ENCODE data around the gene SLAMF1.

SLAMF1 gene

DNA sequence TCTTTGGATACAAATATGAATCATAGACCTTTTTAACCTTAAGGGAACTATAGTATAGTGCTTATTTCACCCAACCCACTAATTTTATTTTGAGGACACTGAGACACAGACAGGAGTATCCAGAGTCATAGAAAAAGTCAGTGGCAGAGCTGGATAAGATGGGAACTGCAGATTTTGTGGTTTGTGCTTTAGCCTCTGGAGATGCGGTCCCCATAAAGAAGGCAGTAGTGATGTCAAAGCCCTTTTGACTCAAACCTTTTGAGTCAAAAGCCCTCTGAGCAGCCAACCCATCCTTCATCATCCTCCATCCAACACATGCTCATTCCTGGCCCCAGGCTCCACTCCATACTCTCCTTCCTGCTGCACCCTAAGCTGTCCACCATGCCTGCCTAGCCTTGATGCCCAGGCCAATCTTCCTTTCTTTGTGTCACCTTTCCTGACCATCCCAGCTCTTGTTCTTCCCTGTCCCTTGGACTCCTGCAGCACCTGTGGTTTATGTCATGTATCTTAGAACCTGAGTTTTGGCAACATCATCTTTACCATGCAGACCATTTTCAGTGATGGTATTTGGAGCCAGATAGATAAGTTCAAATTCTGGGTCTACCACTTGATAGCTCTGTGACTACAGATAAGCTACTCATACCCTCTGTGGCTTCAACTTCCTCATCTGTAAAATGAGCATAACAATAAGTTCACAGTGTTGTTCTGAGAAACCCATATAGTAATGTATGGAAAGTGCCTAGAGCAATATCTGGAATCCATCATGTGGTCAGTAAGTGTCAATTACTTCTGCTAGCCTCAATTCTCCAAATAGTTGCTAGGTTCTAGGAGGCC, 20.1 kb downstream of the SLAMF1 start:
- no peaks in the 10 kb centered on the region for H3K4me1 ChIP-seq (ENCODE audit: control insufficient read depth, insufficient read depth, low read length)
- no peaks in the 10 kb centered on the region for H3K9me3 ChIP-seq (ENCODE audit: control insufficient read depth, insufficient read depth, low read length)
- H3K27me3 ChIP-seq (ENCODE audit: control insufficient read depth, insufficient read depth, low read length): no peaks in the 10 kb centered on the region
- H3K4me3 ChIP-seq (ENCODE audit: low read depth, low read length): no peak overlapping the region
- H3K9ac ChIP-seq (ENCODE audit: low read depth, low read length): no peak overlapping the region
- no peaks in the 10 kb centered on the region for H3K36me3 ChIP-seq (ENCODE audit: control insufficient read depth, insufficient read depth, low read length)

DNA sequence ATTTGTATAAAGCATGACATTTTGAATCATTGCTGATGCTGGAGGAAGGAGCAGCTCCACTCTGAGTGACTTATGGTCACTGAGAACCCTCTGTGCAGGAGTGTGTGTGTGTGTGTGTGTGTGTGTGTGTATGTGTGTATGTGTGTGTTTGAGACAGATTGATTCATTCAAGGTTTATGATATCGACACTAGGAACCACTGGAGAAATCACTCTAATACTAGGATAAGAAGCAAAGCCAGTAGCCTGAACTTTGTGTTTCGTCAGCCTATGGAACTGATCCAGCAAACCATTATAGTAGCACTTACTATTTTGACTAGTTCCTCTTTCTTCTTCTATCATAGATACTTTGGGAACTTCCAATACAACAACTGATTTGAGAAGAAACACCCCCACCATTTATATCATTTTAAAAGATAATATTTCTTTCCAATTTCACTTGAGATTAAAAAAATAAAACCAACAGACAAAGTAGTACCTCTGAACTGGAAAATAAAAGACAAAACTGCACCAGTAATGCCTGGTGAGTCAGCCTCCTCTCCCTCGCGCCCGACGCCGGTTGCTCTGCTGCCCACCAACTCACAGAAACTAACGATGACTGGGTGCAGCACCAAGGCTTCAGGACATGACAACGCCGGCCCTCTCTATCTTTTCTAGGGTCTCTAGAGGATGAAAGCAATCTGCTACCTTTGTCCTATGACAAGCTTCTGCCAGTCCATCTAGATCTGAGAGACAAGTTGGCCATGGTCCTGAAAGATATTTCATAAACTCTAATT, 20.9 kb downstream of the SLAMF1 start:
- Histone ChIP-seq H3K4me3 (ENCODE audit: low read depth, low read length) (no peak overlapping the region), H3K27me3 (ENCODE audit: control insufficient read depth, insufficient read depth, low read length) (no peaks in the 10 kb centered on the region), H3K9ac (ENCODE audit: low read depth, low read length) (no peak overlapping the region), H3K4me1 (ENCODE audit: control insufficient read depth, insufficient read depth, low read length) (no peaks in the 10 kb centered on the region), H3K9me3 (ENCODE audit: control insufficient read depth, insufficient read depth, low read length) (no peaks in the 10 kb centered on the region), H3K36me3 (ENCODE audit: control insufficient read depth, insufficient read depth, low read length) (no peaks in the 10 kb centered on the region)

DNA sequence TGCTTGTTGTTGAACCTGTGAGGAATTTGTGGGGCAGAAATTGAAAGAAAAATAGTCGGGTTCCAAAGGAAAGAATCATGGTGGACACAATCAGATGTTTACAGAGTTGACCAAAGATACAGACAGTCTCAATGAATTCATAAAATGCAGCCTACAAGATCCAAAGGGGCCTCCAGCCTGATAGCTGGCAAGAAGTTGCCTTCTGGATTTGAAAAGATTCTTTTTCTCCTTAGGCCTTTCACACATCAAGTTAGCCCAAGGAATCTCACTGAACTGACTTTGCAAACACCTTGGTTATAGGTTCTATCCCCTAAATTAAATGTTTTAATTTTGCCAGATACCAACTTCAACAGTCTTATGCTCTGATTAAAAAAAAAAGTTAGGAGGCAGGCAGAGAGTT, 21.5 kb downstream of the SLAMF1 start:
- Histone ChIP-seq H3K36me3 (ENCODE audit: control insufficient read depth, insufficient read depth, low read length) (no peaks in the 10 kb centered on the region), H3K9ac (ENCODE audit: low read depth, low read length) (no peak overlapping the region), H3K4me1 (ENCODE audit: control insufficient read depth, insufficient read depth, low read length) (no peaks in the 10 kb centered on the region), H3K4me3 (ENCODE audit: low read depth, low read length) (no peak overlapping the region), H3K9me3 (ENCODE audit: control insufficient read depth, insufficient read depth, low read length) (no peaks in the 10 kb centered on the region), H3K27me3 (ENCODE audit: control insufficient read depth, insufficient read depth, low read length) (no peaks in the 10 kb centered on the region)

DNA sequence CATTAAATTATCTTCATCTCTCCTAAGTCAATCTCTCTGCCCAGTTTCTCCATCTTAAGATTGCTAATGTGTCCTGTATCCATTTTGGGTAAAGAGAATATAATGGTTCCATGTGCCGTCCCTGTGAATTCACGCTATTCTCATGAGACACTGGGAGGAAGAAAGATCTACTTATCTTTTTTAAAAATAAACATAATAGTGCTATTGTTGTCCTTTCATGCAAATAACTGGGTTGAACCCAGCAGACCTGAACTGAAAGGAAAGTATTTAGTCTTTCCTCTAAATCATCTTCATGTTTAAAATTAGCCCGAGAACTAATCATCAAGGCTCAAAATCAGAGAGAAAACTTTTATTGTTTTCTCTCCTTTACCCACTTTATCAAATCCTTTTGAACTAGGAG, 22.4 kb downstream of the SLAMF1 start:
- no peaks in the 10 kb centered on the region for H3K4me1 ChIP-seq (ENCODE audit: control insufficient read depth, insufficient read depth, low read length)
- H3K4me3 ChIP-seq (ENCODE audit: low read depth, low read length): no peak overlapping the region
- H3K36me3 ChIP-seq (ENCODE audit: control insufficient read depth, insufficient read depth, low read length): no peaks in the 10 kb centered on the region
- no peaks in the 10 kb centered on the region for H3K9me3 ChIP-seq (ENCODE audit: control insufficient read depth, insufficient read depth, low read length)
- H3K9ac ChIP-seq (ENCODE audit: low read depth, low read length): no peak overlapping the region
- H3K27me3 ChIP-seq (ENCODE audit: control insufficient read depth, insufficient read depth, low read length): no peaks in the 10 kb centered on the region

DNA sequence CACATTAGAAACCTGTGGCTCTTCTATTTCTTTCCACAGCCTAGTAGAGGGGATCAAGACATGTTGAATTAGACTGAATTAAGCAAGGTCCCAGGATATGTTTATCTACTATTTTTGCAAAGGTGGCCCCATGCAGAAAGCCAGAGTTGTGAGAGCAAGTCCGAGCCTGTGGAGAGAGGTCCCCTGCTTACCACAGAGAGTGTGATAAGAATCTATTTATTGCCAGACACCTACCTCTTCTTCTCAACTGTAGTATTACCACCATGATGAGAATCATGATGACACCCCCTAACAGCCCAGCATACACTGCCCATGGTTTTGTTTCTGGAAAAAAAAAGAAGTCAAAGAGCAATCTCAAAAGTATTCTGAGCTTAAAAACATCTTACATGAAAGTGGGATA, 23.0 kb downstream of the SLAMF1 start:
- no peaks in the 10 kb centered on the region for H3K4me1 ChIP-seq (ENCODE audit: control insufficient read depth, insufficient read depth, low read length)
- H3K4me3 ChIP-seq (ENCODE audit: low read depth, low read length): no peak overlapping the region
- no peak overlapping the region for H3K9ac ChIP-seq (ENCODE audit: low read depth, low read length)

GRCh38 chr1:160623227-160623633, 23.6 kb downstream of the SLAMF1 start:
- Histone ChIP-seq H3K27me3 (ENCODE audit: control insufficient read depth, insufficient read depth, low read length) (no peaks in the 10 kb centered on the region), H3K36me3 (ENCODE audit: control insufficient read depth, insufficient read depth, low read length) (no peaks in the 10 kb centered on the region), H3K4me1 (ENCODE audit: control insufficient read depth, insufficient read depth, low read length) (no peaks in the 10 kb centered on the region), H3K9ac (ENCODE audit: low read depth, low read length) (no peak overlapping the region), H3K4me3 (ENCODE audit: low read depth, low read length) (no peak overlapping the region), H3K9me3 (ENCODE audit: control insufficient read depth, insufficient read depth, low read length) (no peaks in the 10 kb centered on the region)

More for the DNA sequence above, 23.0 kb downstream of the SLAMF1 start:
- H3K36me3 ChIP-seq (ENCODE audit: control insufficient read depth, insufficient read depth, low read length): no peaks in the 10 kb centered on the region
- H3K27me3 ChIP-seq (ENCODE audit: control insufficient read depth, insufficient read depth, low read length): no peaks in the 10 kb centered on the region
- H3K9me3 ChIP-seq (ENCODE audit: control insufficient read depth, insufficient read depth, low read length): no peaks in the 10 kb centered on the region

DNA sequence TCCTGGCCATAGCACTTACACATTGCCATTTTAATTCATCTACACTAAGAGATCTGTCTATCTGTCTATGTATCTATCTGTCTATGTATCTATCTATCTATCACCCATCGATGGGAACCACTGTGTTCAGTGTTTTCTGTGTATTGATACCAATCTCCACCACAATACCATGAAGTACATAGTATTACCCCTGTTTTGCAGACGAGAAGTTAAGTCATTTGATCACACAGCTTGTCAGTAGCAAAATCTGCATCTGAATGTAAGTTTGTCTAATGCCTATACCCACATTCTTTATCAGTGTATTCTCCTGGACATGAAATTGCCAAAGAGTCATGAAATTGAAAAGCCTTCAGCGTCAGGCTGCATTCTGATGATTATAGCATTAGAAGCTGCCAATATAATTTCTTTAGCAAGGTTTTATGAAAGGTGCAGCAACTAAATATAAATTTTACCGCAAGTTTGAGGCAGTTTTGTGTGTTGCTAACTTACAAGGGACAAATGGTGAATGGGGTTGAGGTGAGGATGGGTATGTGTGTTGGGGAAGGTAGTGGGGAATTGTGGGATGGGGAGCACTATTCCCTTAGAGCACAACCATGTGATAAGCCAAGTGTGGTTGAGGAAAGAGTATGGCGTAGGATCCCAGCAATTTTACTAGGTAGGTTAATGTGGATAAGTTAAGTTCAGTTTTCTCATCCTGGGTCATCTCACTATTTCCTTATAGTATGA, 24.2 kb downstream of the SLAMF1 start:
- Histone ChIP-seq H3K9ac (ENCODE audit: low read depth, low read length) (no peak overlapping the region), H3K27me3 (ENCODE audit: control insufficient read depth, insufficient read depth, low read length) (no peaks in the 10 kb centered on the region), H3K4me3 (ENCODE audit: low read depth, low read length) (no peak overlapping the region), H3K9me3 (ENCODE audit: control insufficient read depth, insufficient read depth, low read length) (no peaks in the 10 kb centered on the region), H3K36me3 (ENCODE audit: control insufficient read depth, insufficient read depth, low read length) (no peaks in the 10 kb centered on the region), H3K4me1 (ENCODE audit: control insufficient read depth, insufficient read depth, low read length) (no peaks in the 10 kb centered on the region)

GRCh38 chr1:160621633-160622413, 25.0 kb downstream of the SLAMF1 start:
- Histone ChIP-seq H3K4me3 (ENCODE audit: low read depth, low read length) (no peak overlapping the region), H3K9ac (ENCODE audit: low read depth, low read length) (no peak overlapping the region), H3K36me3 (ENCODE audit: control insufficient read depth, insufficient read depth, low read length) (no peaks in the 10 kb centered on the region), H3K27me3 (ENCODE audit: control insufficient read depth, insufficient read depth, low read length) (no peaks in the 10 kb centered on the region), H3K9me3 (ENCODE audit: control insufficient read depth, insufficient read depth, low read length) (no peaks in the 10 kb centered on the region), H3K4me1 (ENCODE audit: control insufficient read depth, insufficient read depth, low read length) (no peaks in the 10 kb centered on the region)

- H3K36me3 ChIP-seq (ENCODE audit: control insufficient read depth, insufficient read depth, low read length): no peaks in the 10 kb centered on the region
- no peak overlapping the region for H3K9ac ChIP-seq (ENCODE audit: low read depth, low read length)
- no peaks in the 10 kb centered on the region for H3K4me1 ChIP-seq (ENCODE audit: control insufficient read depth, insufficient read depth, low read length)
- no peak overlapping the region for H3K4me3 ChIP-seq (ENCODE audit: low read depth, low read length)
- no peaks in the 10 kb centered on the region for H3K27me3 ChIP-seq (ENCODE audit: control insufficient read depth, insufficient read depth, low read length)
- no peaks in the 10 kb centered on the region for H3K9me3 ChIP-seq (ENCODE audit: control insufficient read depth, insufficient read depth, low read length)
These were observed 25.8 kb downstream of the SLAMF1 start for GRCh38 chr1:160620942-160621632.

DNA sequence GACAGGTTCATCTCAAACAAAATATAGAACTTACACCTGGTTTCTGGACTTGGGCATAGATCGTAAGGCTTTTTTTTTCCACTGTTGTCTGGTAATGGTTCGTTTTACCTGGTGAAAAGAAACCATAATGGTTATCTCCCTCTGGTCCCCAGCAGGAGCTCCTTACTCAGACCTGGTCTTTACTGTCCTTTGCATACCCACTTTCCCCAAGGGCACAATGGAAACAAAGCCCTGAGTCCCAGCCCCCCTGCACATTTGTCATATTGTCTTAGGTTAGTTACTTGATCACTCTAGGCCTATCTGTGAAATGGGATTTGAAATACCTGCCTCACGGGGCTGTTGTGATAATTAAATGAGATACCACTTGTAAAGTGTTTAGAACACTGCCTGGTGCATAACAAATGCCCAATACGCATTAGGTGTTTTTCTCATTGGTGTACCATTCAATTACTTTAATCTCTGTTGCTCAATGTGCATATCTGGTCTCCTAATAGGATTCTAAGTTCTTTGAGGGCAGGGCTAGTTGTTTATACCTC, 27.0 kb downstream of the SLAMF1 start:
- H3K36me3 ChIP-seq (ENCODE audit: control insufficient read depth, insufficient read depth, low read length): no peaks in the 10 kb centered on the region
- H3K9me3 ChIP-seq (ENCODE audit: control insufficient read depth, insufficient read depth, low read length): no peaks in the 10 kb centered on the region
- no peaks in the 10 kb centered on the region for H3K27me3 ChIP-seq (ENCODE audit: control insufficient read depth, insufficient read depth, low read length)
- H3K4me1 ChIP-seq (ENCODE audit: control insufficient read depth, insufficient read depth, low read length): no peaks in the 10 kb centered on the region
- H3K4me3 ChIP-seq (ENCODE audit: low read depth, low read length): no peak overlapping the region
- no peak overlapping the region for H3K9ac ChIP-seq (ENCODE audit: low read depth, low read length)
